K562 (cell line): ENCODE data around the gene PTPRF. TPM values are rescaled to one million over a fixed set of nuclear protein-coding genes. Genes with fewer than 3 reads are reported as not detected.

Source experiments
- BMI1 ChIP-seq: fragments of 150-350 bp; IDR thresholded peaks from 2 replicates; pipeline ENCODE4 v1.6.1; 2014; ENCODE audit warnings: low read length
- CBFA2T3 ChIP-seq: fragments of 450-650 bp; IDR thresholded peaks from 2 replicates; pipeline ENCODE4 v1.6.1; 2017
- CREM ChIP-seq: IDR thresholded peaks from 2 replicates; pipeline ENCODE4 v1.6.1; 2014; ENCODE audit warnings: antibody characterized with exemption, low read depth
- CSDE1 ChIP-seq, 2 experiments: fragments of 450-650 bp; IDR thresholded peaks; 2 replicates each; pipeline ENCODE4 v1.6.1; 2016; ENCODE audit warnings: mild to moderate bottlenecking in 1 of 2
- MAFK ChIP-seq: IDR thresholded peaks from 2 replicates; pipeline ENCODE4 v1.6.1; 2011; ENCODE audit warnings: low read length, improper control_type of control experiment
- MCM2 ChIP-seq: fragments of 450-650 bp; IDR thresholded peaks from 2 replicates; pipeline ENCODE4 v1.6.1; 2017; ENCODE audit warnings: low read depth, mild to moderate bottlenecking
- MEIS2 ChIP-seq: fragments of 450-650 bp; IDR thresholded peaks from 2 replicates; pipeline ENCODE4 v1.6.1; 2014; ENCODE audit warnings: mild to moderate bottlenecking; ENCODE audit not compliant: partially characterized antibody
- MTF1 ChIP-seq: fragments of 250-450 bp; sonication (Bioruptor Pico); IDR thresholded peaks from 2 replicates; pipeline ENCODE4 v1.9.0; 2021; ENCODE audit warnings: moderate library complexity, mild to moderate bottlenecking, inconsistent platforms, borderline replicate concordance
- PRMT5 ChIP-seq: sonication (generic); formaldehyde crosslinking; IDR thresholded peaks from 2 replicates; pipeline ENCODE4 v1.5.0; 2020; ENCODE audit warnings: missing genetic modification reagents
- RBM17 ChIP-seq: fragments of 200-400 bp; formaldehyde crosslinking; IDR thresholded peaks from 2 replicates; pipeline ENCODE4 v1.6.1; 2017; ENCODE audit warnings: low read depth, mild to moderate bottlenecking, low read length, borderline replicate concordance
- SAP30 ChIP-seq: fragments of 200-600 bp; sonication (generic); IDR thresholded peaks from 2 replicates; pipeline ENCODE4 v1.6.1; 2012; ENCODE audit warnings: borderline replicate concordance, low read depth, mild to moderate bottlenecking, moderate library complexity, low read length, control low read depth, inconsistent platforms; ENCODE audit not compliant: insufficient read depth, poor library complexity, severe bottlenecking
- SIN3B ChIP-seq: fragments of 450-650 bp; IDR thresholded peaks from 2 replicates; pipeline ENCODE4 v1.6.1; 2017; ENCODE audit warnings: low read depth, mild to moderate bottlenecking, moderate library complexity
- SNIP1 ChIP-seq: fragments of 450-650 bp; IDR thresholded peaks from 2 replicates; pipeline ENCODE4 v1.7.1; 2017; ENCODE audit warnings: low read depth, mild to moderate bottlenecking
- TARDBP ChIP-seq: fragments of 450-650 bp; IDR thresholded peaks from 2 replicates; pipeline ENCODE4 v1.6.1; 2016
- ZNF282 ChIP-seq: sonication (generic); formaldehyde crosslinking; IDR thresholded peaks from 2 replicates; pipeline ENCODE4 v1.8.1; 2023; ENCODE audit warnings: missing genetic modification reagents
- ZNF644 ChIP-seq: fragments of 200-800 bp; sonication (Bioruptor generic); IDR thresholded peaks from 2 replicates; pipeline ENCODE4 v1.6.1; 2016; ENCODE audit warnings: low read depth, missing genetic modification characterization, missing compliant biosample characterization
- polyA plus RNA-seq, 8 experiments: library from polyadenylated mRNA; depleted of rRNA in 4 of 8; stranded (reverse) in 5 of 8; unstranded in 3 of 8; fragments of >200 nt; fragmentation: Nextera tagmentation in 2 of 8; fragmentation: Illumina TruSeq in 1 of 8; extraction: Ambion mirVana in 2 of 8; extraction: Trizol in 1 of 8; gene quantifications; 2 replicates each; pipeline versions ENCODE4 v1.2.1 to v1.2.3, GENCODE V29; 2011 to 2014; ENCODE audit warnings: inconsistent platforms in 1 of 8, missing spikeins in 1 of 8
- total RNA-seq, 7 experiments: library from RNA; depleted of rRNA in 6 of 7; stranded (reverse); fragments of >200 nt in 6 of 7; fragmentation: Illumina TruSeq in 2 of 7; extraction: Trizol in 2 of 7; gene quantifications; 2 replicates each; pipeline versions ENCODE4 v1.2.1 to v1.2.3, GENCODE V29; 2011 to 2021; ENCODE audit warnings: low replicate concordance in 1 of 7
- TF ChIP-seq, protein P1 (sequence below): IDR thresholded peaks from 3 replicates; pipeline ENCODE4 v1.6.1; 2011; ENCODE audit warnings: borderline replicate concordance, mild to moderate bottlenecking, moderate library complexity; ENCODE audit not compliant: insufficient read length; ENCODE audit errors: extremely low read depth
- TF ChIP-seq, protein P2 (sequence below): fragments of 200-800 bp; sonication (Bioruptor generic); IDR thresholded peaks from 2 replicates; pipeline ENCODE4 v1.6.1; 2016; ENCODE audit warnings: missing genetic modification characterization, missing compliant biosample characterization
- TF ChIP-seq, protein P3 (sequence below): fragments of 450-650 bp; IDR thresholded peaks from 2 replicates; pipeline ENCODE4 v1.6.1; 2016
- TF ChIP-seq, protein P4 (sequence below): fragments of 250-450 bp; sonication (Bioruptor Pico); IDR thresholded peaks from 2 replicates; pipeline ENCODE4 v1.6.1; 2021; ENCODE audit warnings: mild to moderate bottlenecking

PTPRF gene
- total and polyA plus RNA-seq, 9 of the 15 experiments (the other 6 are each of a cell fraction or from before 2014, with no cell fraction given): 0.13 to 4.3 (median 1.1) TPM

DNA sequence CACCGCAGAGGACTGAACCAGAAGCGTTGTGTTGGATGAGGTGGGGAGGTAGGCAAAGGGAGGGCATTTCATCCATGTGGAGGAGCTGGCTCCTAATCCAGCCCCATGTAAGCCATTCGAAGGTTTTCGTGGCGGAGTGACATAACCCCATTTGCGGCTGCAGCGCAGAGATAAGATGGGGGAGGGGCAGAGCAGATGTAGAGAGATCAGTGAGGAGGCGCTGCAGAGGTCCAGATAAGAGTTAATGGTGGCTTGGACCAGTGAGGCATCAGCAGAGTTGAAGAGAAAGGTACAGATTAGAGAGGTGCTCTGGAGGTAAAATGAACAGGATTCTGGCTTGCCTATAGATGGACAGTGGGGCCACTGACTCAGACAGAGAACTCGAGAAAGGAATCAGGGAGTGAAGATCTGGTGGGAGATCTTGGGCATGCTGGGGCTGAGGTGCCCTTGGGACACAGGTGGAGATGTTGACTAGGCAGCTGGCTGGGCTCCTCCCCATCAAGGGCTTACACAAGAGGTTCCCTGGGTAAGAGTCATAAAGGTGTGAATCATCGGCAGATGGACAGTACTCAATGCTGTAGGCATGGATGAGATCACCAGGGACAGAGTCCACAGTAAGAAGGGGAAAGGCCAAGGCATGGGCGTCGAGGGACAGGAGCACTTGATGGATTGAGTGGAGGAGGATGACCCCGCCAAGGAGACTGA lies 7.8 kb upstream of the PTPRF start (continued):
- TF ChIP-seq, protein P1, sequence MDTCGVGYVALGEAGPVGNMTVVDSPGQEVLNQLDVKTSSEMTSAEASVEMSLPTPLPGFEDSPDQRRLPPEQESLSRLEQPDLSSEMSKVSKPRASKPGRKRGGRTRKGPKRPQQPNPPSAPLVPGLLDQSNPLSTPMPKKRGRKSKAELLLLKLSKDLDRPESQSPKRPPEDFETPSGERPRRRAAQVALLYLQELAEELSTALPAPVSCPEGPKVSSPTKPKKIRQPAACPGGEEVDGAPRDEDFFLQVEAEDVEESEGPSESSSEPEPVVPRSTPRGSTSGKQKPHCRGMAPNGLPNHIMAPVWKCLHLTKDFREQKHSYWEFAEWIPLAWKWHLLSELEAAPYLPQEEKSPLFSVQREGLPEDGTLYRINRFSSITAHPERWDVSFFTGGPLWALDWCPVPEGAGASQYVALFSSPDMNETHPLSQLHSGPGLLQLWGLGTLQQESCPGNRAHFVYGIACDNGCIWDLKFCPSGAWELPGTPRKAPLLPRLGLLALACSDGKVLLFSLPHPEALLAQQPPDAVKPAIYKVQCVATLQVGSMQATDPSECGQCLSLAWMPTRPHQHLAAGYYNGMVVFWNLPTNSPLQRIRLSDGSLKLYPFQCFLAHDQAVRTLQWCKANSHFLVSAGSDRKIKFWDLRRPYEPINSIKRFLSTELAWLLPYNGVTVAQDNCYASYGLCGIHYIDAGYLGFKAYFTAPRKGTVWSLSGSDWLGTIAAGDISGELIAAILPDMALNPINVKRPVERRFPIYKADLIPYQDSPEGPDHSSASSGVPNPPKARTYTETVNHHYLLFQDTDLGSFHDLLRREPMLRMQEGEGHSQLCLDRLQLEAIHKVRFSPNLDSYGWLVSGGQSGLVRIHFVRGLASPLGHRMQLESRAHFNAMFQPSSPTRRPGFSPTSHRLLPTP: no peak
- TF ChIP-seq SNIP1 (0 out of 2 replicates have a peak, but pooled peaks have one; percentile 43), TARDBP (peak; percentile 99), MCM2 (no peak), ZNF282 (CRISPR knock-in tag) (no peak), MAFK (peak; percentile 54; the same call in 1 of the 2 replicates), ZNF644 (tag) (peak; percentile 99), BMI1 (no peak), RBM17 (no peak), CBFA2T3 (peak; percentile 100), MTF1 (CRISPR knock-in tag) (no peak), SAP30 (no peak), MEIS2 (peak; percentile 72), CSDE1 (IDR thresholded peaks at IDR 0.05) (no peak), SIN3B (no peak), PRMT5 (no peak), CREM (peak; percentile 91)
- TF ChIP-seq, protein P2, sequence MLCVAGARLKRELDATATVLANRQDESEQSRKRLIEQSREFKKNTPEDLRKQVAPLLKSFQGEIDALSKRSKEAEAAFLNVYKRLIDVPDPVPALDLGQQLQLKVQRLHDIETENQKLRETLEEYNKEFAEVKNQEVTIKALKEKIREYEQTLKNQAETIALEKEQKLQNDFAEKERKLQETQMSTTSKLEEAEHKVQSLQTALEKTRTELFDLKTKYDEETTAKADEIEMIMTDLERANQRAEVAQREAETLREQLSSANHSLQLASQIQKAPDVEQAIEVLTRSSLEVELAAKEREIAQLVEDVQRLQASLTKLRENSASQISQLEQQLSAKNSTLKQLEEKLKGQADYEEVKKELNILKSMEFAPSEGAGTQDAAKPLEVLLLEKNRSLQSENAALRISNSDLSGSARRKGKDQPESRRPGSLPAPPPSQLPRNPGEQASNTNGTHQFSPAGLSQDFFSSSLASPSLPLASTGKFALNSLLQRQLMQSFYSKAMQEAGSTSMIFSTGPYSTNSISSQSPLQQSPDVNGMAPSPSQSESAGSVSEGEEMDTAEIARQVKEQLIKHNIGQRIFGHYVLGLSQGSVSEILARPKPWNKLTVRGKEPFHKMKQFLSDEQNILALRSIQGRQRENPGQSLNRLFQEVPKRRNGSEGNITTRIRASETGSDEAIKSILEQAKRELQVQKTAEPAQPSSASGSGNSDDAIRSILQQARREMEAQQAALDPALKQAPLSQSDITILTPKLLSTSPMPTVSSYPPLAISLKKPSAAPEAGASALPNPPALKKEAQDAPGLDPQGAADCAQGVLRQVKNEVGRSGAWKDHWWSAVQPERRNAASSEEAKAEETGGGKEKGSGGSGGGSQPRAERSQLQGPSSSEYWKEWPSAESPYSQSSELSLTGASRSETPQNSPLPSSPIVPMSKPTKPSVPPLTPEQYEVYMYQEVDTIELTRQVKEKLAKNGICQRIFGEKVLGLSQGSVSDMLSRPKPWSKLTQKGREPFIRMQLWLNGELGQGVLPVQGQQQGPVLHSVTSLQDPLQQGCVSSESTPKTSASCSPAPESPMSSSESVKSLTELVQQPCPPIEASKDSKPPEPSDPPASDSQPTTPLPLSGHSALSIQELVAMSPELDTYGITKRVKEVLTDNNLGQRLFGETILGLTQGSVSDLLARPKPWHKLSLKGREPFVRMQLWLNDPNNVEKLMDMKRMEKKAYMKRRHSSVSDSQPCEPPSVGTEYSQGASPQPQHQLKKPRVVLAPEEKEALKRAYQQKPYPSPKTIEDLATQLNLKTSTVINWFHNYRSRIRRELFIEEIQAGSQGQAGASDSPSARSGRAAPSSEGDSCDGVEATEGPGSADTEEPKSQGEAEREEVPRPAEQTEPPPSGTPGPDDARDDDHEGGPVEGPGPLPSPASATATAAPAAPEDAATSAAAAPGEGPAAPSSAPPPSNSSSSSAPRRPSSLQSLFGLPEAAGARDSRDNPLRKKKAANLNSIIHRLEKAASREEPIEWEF (CRISPR knock-in tag): peak; percentile 96
- TF ChIP-seq, protein P3, sequence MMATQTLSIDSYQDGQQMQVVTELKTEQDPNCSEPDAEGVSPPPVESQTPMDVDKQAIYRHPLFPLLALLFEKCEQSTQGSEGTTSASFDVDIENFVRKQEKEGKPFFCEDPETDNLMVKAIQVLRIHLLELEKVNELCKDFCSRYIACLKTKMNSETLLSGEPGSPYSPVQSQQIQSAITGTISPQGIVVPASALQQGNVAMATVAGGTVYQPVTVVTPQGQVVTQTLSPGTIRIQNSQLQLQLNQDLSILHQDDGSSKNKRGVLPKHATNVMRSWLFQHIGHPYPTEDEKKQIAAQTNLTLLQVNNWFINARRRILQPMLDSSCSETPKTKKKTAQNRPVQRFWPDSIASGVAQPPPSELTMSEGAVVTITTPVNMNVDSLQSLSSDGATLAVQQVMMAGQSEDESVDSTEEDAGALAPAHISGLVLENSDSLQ: peak; percentile 84
- TF ChIP-seq, protein P4, sequence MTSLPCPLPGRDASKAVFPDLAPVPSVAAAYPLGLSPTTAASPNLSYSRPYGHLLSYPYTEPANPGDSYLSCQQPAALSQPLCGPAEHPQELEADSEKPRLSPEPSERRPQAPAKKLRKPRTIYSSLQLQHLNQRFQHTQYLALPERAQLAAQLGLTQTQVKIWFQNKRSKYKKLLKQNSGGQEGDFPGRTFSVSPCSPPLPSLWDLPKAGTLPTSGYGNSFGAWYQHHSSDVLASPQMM (CRISPR knock-in tag): no peak
